GM18870 (cell line): ENCODE results near the gene ATP11B.
A peak's percentile ranks its signal among the peaks of the same experiment; 100 is the strongest.
"Not testable (repeated sequence)": the region's sequence is repeated elsewhere in the genome, so short reads cannot be mapped to it uniquely, and the experiment has no call there.

Source experiments
- ATAC-seq: cut with Tn5 transposase; IDR thresholded peaks from one replicate; pipeline ENCODE4 v1.9.1; 2021; ENCODE audit warnings: moderate library complexity; ENCODE audit not compliant: unreplicated experiment

ATP11B gene

GRCh38 chr3:182794455-182795388, 1.4 kb downstream of the ATP11B start:
- no peak for ATAC-seq

- peak; percentile 36 for ATAC-seq
Observed at GRCh38 chr3:182795389-182795782, 2.1 kb downstream of the ATP11B start.

GRCh38 chr3:182796310-182796709, 3.0 kb downstream of the ATP11B start:
- ATAC-seq, result no peak

- no peak for ATAC-seq
Observed at GRCh38 chr3:182797876-182798275, 4.6 kb downstream of the ATP11B start.

- not testable (repeated sequence) for ATAC-seq
Observed at GRCh38 chr3:182799143-182799542, 5.8 kb downstream of the ATP11B start.

- no peak for ATAC-seq
Observed at GRCh38 chr3:182800508-182800907, 7.2 kb downstream of the ATP11B start.

GRCh38 chr3:182802413-182803390, 9.4 kb downstream of the ATP11B start:
- ATAC-seq, result no peak

GRCh38 chr3:182803596-182803995, 10.3 kb downstream of the ATP11B start:
- no peak for ATAC-seq

- no peak for ATAC-seq
Observed at GRCh38 chr3:182807061-182807460, 13.8 kb downstream of the ATP11B start.

- ATAC-seq, result no peak
Observed at GRCh38 chr3:182808041-182808770, 14.9 kb downstream of the ATP11B start.

GRCh38 chr3:182809531-182809930, 16.2 kb downstream of the ATP11B start:
- ATAC-seq, result no peak

GRCh38 chr3:182810574-182811268, 17.4 kb downstream of the ATP11B start:
- ATAC-seq, result no peak

GRCh38 chr3:182811269-182811596, 17.9 kb downstream of the ATP11B start:
- ATAC-seq, result no peak

- ATAC-seq, result no peak
Observed at GRCh38 chr3:182812123-182812522, 18.8 kb downstream of the ATP11B start.

GRCh38 chr3:182814419-182815062, 21.2 kb downstream of the ATP11B start:
- ATAC-seq, result no peak

- no peak for ATAC-seq
Observed at GRCh38 chr3:182816181-182816580, 22.9 kb downstream of the ATP11B start.

GRCh38 chr3:182818296-182818978, 25.1 kb downstream of the ATP11B start:
- no peak for ATAC-seq

GRCh38 chr3:182821221-182821981, 28.1 kb downstream of the ATP11B start:
- ATAC-seq, result no peak

- ATAC-seq, result not testable (repeated sequence)
Observed at GRCh38 chr3:182822260-182822659, 29.0 kb downstream of the ATP11B start.
